GM12892 (cell line): ENCODE data around the gene GRPR.

Experiments used
- POLR2A ChIP-seq: IDR thresholded peaks from 2 replicates; pipeline ENCODE4 v1.6.1; 2011; ENCODE audit warnings: low read depth, low read length, control low read depth
- TAF1 ChIP-seq: IDR thresholded peaks from 2 replicates; pipeline ENCODE4 v1.6.1; 2011; ENCODE audit warnings: low read depth, mild to moderate bottlenecking, control low read depth, low read length, borderline replicate concordance

DNA sequence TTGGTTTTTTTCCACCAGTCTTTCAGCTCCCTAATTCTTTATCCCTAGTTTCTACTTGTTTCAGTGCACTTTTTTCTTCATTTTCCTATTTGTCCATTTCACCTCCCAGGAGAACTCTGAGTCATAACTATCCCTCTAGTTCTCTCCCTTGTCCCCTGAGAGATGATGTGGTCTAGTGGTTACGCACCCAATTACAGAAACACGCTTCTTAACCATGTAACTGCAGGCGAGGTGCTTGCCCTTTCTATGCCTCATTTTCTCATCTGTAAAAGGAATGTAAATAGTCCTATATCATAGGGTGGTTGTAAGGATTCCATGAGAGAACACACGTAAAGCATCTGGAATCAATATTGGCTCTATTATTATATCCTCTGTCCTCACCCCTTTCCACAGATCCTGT, 8.8 kb upstream of the GRPR start:
- no peak for TF ChIP-seq TAF1
- TF ChIP-seq POLR2A, result no peak
